Measurements from ENCODE around the gene ADAMTS7.
"Not testable (repeated sequence)": the region's sequence is repeated elsewhere in the genome, so short reads cannot be mapped to it uniquely, and the experiment has no call there.

Gene ADAMTS7

GRCh38 chr15:78788016-78788660 is 23.1 kb downstream of the ADAMTS7 start:
- no peak for DNase-seq (ENCODE audit: extremely low read depth in 1 of 2, low read depth in 1 of 2)

GRCh38 chr15:78782402-78782801 is 28.9 kb downstream of the ADAMTS7 start:
- DNase-seq (ENCODE audit: extremely low read depth in 1 of 2, low read depth in 1 of 2), result not testable (repeated sequence)

- DNase-seq (ENCODE audit: extremely low read depth in 1 of 2, low read depth in 1 of 2), result not testable (repeated sequence)
Observed at GRCh38 chr15:78781381-78781780, 29.9 kb downstream of the ADAMTS7 start.

GRCh38 chr15:78779975-78780374 is 31.3 kb downstream of the ADAMTS7 start:
- not testable (repeated sequence) for DNase-seq (ENCODE audit: extremely low read depth in 1 of 2, low read depth in 1 of 2)

- DNase-seq (ENCODE audit: extremely low read depth in 1 of 2, low read depth in 1 of 2), result not testable (repeated sequence)
Observed at GRCh38 chr15:78779176-78779785, 32.0 kb downstream of the ADAMTS7 start.

- no peak for DNase-seq (ENCODE audit: extremely low read depth in 1 of 2, low read depth in 1 of 2)
Observed at GRCh38 chr15:78778422-78778821, 32.8 kb downstream of the ADAMTS7 start.

- not testable (repeated sequence) for DNase-seq (ENCODE audit: extremely low read depth in 1 of 2, low read depth in 1 of 2)
Observed at GRCh38 chr15:78777953-78778345, 33.3 kb downstream of the ADAMTS7 start.

- DNase-seq (ENCODE audit: extremely low read depth in 1 of 2, low read depth in 1 of 2), result not testable (repeated sequence)
Observed at GRCh38 chr15:78777290-78777952, 33.8 kb downstream of the ADAMTS7 start.

- not testable (repeated sequence) for DNase-seq (ENCODE audit: extremely low read depth in 1 of 2, low read depth in 1 of 2)
Observed at GRCh38 chr15:78776046-78776925, 35.0 kb downstream of the ADAMTS7 start.

GRCh38 chr15:78775472-78775871 is 35.8 kb downstream of the ADAMTS7 start:
- DNase-seq (ENCODE audit: extremely low read depth in 1 of 2, low read depth in 1 of 2), result no peak

- not testable (repeated sequence) for DNase-seq (ENCODE audit: extremely low read depth in 1 of 2, low read depth in 1 of 2)
Observed at GRCh38 chr15:78774451-78774990, 36.7 kb downstream of the ADAMTS7 start.

GRCh38 chr15:78773765-78774450 is 37.4 kb downstream of the ADAMTS7 start:
- DNase-seq (ENCODE audit: extremely low read depth in 1 of 2, low read depth in 1 of 2), result not testable (repeated sequence)

- DNase-seq (ENCODE audit: extremely low read depth in 1 of 2, low read depth in 1 of 2), result no peak
Observed at GRCh38 chr15:78772738-78773137, 38.5 kb downstream of the ADAMTS7 start.

GRCh38 chr15:78771436-78772000 is 39.7 kb downstream of the ADAMTS7 start:
- not testable (repeated sequence) for DNase-seq (ENCODE audit: extremely low read depth in 1 of 2, low read depth in 1 of 2)

- not testable (repeated sequence) for DNase-seq (ENCODE audit: extremely low read depth in 1 of 2, low read depth in 1 of 2)
Observed at GRCh38 chr15:78771020-78771419, 40.2 kb downstream of the ADAMTS7 start.

GRCh38 chr15:78769473-78770225 is 41.6 kb downstream of the ADAMTS7 start:
- not testable (repeated sequence) for DNase-seq (ENCODE audit: extremely low read depth in 1 of 2, low read depth in 1 of 2)

- no peak for DNase-seq (ENCODE audit: extremely low read depth in 1 of 2, low read depth in 1 of 2)
Observed at GRCh38 chr15:78768531-78769408, 42.5 kb downstream of the ADAMTS7 start.

- DNase-seq (ENCODE audit: extremely low read depth in 1 of 2, low read depth in 1 of 2), result no peak
Observed at GRCh38 chr15:78768096-78768495, 43.2 kb downstream of the ADAMTS7 start.

Measured in stimulated activated CD8-positive, alpha-beta memory T cell treated with anti-CD3 and anti-CD28 coated beads, Interleukin-7, amount 100 ng/mL, for 48 hours (primary cell).